WTC11 (cell line): ENCODE data around the gene NRG2.

Source experiments
- CTCF ChIP-seq: fragments of 200-600 bp; IDR thresholded peaks from 2 replicates; pipeline ENCODE4 v1.8.0; 2022; ENCODE audit warnings: antibody characterized with exemption
- JUN ChIP-seq: sonication (generic); formaldehyde crosslinking; IDR thresholded peaks from 2 replicates; pipeline ENCODE4 v1.8.0; 2023; ENCODE audit warnings: mild to moderate bottlenecking, missing genetic modification reagents
- NR2C2 ChIP-seq: sonication (generic); formaldehyde crosslinking; IDR thresholded peaks from 2 replicates; pipeline ENCODE4 v1.8.0; 2022; ENCODE audit warnings: mild to moderate bottlenecking, missing genetic modification reagents

- no peak for TF ChIP-seq CTCF
- no peak for TF ChIP-seq JUN (CRISPR knock-in tag)
- TF ChIP-seq NR2C2 (CRISPR knock-in tag), result no peak
These were observed 47.2 kb downstream of the NRG2 start for GRCh38 chr5:139995929-139996328.
